Sigmoid colon (tissue), 4 donors: ENCODE results near the gene NPBWR2.

Experiments used
- POLR2A ChIP-seq, 2 donors: fragments of 450-650 bp; IDR thresholded peaks; one replicate each; pipeline ENCODE4 v1.6.1; 2016; ENCODE audit warnings: antibody characterized with exemption in 2 of 2, mild to moderate bottlenecking in 2 of 2, moderate library complexity in 2 of 2
- POLR2AphosphoS5 ChIP-seq, 4 donors: sonication (generic); formaldehyde crosslinking; IDR thresholded peaks; one replicate each; pipeline ENCODE4 v1.6.1; 2017; ENCODE audit warnings: antibody characterized with exemption in 4 of 4
- TF ChIP-seq, protein P1 (sequence below), 4 experiments: fragments of 450-650 bp in 3 of 4; fragments of 200-600 bp in 1 of 4; IDR thresholded peaks; one replicate each; pipeline ENCODE4 v1.5.1; 2016 to 2019; ENCODE audit warnings: antibody characterized with exemption in 4 of 4, mild to moderate bottlenecking in 3 of 4, moderate library complexity in 2 of 4

DNA sequence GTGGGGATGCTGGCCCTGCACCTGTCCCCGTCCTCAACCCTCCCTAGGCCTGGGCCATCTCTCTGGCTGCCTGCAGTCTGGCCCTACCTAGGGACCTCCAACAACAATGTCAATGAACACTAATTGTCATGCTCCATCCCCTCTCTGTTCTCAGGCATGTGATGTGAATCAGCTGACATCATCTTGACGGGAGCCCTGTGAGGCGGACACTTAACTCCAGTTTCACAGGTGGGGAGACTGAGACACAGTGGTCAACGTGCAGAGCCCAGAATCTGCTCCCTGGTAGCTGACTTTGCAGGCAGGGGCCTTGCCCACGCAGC lies 45.1 kb downstream of the NPBWR2 start:
- TF ChIP-seq POLR2A (IDR thresholded peaks at IDR 0.05) (no peak), POLR2AphosphoS5 (IDR thresholded peaks at IDR 0.05) (no peak)
- TF ChIP-seq, protein P1, sequence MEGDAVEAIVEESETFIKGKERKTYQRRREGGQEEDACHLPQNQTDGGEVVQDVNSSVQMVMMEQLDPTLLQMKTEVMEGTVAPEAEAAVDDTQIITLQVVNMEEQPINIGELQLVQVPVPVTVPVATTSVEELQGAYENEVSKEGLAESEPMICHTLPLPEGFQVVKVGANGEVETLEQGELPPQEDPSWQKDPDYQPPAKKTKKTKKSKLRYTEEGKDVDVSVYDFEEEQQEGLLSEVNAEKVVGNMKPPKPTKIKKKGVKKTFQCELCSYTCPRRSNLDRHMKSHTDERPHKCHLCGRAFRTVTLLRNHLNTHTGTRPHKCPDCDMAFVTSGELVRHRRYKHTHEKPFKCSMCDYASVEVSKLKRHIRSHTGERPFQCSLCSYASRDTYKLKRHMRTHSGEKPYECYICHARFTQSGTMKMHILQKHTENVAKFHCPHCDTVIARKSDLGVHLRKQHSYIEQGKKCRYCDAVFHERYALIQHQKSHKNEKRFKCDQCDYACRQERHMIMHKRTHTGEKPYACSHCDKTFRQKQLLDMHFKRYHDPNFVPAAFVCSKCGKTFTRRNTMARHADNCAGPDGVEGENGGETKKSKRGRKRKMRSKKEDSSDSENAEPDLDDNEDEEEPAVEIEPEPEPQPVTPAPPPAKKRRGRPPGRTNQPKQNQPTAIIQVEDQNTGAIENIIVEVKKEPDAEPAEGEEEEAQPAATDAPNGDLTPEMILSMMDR (IDR thresholded peaks at IDR 0.05), result no peak
